Right kidney (tissue), 1 donor: ENCODE measurements around the gene MYL10.

Source experiments
- DNase-seq: peaks from one replicate; pipeline ENCODE4 v3.0.0-alpha.2; 2016

MYL10 gene

DNA sequence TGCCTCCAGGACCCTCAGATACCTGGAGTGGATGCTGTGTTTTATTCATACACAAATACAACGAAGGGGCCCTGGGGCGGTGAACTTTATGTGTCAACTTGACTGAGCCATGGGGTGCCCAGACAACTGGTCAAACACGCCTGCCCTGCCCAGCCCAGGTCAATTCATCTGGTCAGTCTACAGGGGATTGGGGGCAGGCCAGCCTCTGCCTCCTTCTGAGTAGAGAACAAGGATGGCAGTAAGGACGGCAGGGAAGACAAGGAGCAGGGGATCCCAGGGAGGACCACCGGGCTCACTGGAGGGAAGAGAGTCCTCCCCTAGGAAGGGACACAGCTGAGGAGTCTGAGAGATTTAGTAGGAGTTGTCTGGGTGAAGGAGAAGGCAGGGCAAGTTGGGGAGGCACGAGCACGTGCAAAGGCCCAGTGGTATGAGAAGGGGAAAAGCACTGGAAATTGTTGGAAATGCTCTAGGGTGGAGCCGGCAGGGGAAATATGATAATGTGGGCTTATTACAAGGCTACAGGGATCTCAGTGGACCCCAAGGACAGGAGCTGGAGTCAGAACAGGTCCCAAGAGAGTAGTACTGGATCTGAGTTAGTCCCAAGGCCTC lies 63.4 kb downstream of the MYL10 start:
- no peak for DNase-seq

DNA sequence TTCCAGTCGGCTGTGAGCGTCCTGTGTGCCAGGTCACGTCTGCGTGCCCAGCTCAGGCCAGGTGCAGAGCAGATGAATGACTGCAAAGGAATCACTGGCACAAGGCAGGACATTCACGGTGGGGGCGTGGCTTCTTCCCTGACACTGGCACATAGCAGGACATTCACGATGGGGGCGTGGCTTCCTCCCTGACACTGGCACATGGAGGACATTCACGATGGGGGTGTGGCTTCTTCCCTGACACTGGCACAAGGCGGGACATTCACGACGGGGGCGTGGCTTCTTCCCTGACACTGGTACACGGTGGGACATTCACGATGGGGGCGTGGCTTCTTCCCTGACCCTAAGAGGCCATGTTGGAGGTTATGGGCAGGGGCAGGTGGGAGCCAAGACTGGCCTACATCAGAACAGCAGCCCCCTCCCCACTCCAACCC lies 64.3 kb downstream of the MYL10 start:
- no peak for DNase-seq

DNA sequence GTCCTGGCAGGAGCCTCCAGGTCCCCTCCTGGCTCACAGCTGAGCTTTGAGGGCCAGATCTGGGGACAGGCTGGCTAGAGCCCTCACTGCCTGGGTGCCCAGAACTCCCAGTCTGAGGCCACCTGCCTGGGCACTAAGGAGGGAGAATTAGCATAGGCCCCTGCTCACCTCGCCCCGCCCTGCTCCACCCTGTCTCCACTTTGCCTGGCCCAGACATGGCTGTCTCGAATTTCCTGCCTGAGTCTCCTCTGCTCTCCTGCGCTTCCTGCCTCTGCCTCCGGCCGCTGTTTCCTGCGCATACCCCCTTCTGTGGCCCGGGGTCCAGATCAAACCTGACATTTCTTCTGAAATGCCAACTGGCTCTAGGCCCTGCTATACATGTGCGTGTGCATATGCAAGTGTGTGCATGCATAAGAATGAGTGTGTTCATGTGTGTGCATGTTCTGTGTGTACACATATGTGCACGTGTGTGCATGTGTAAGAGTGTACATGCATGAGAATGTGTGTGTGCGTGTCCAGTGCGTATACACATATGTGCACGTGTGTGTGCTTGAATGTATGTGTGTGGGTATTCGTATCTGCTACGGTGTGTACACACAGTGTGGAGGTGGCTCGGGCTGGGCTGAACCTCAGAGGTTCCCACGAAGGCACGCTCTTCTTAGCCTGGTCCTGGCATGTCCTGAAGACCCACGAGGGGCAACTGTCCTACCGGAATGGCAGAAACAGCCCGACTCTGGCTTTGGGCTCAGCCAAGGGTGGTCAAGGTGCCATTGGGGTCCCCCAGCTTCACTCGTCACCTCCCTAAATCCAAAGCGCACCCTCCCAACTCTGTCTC lies 64.9 kb downstream of the MYL10 start:
- DNase-seq, result no peak
